IgD-negative memory B cell (primary cell): ENCODE data around the gene PROSER3. TPM values are rescaled to one million over a fixed set of nuclear protein-coding genes. Genes with fewer than 3 reads are reported as not detected.

Experiments used
- H3K27ac Mint-ChIP-seq, 3 donors: one replicate each; pipeline ENCODE4 v1.8.0; 2020 to 2022; ENCODE audit warnings: mild to moderate bottlenecking in 3 of 3, mixed read lengths in 3 of 3, moderate library complexity in 1 of 3
- H3K27me3 Mint-ChIP-seq: one replicate; pipeline ENCODE4 v1.8.0; 2021; ENCODE audit warnings: mixed read lengths
- H3K36me3 Mint-ChIP-seq: one replicate; pipeline ENCODE4 v1.8.0; 2020; ENCODE audit warnings: mild to moderate bottlenecking, mixed read lengths
- H3K4me1 Mint-ChIP-seq, 3 donors: one replicate each; pipeline ENCODE4 v1.8.0; 2020 to 2022; ENCODE audit warnings: mixed read lengths in 3 of 3, mild to moderate bottlenecking in 1 of 3
- H3K4me3 Mint-ChIP-seq, 4 donors: one replicate each; pipeline ENCODE4 v1.8.0; 2020 to 2022; ENCODE audit warnings: mild to moderate bottlenecking in 4 of 4, mixed read lengths in 4 of 4, moderate library complexity in 3 of 4
- H3K9me3 Mint-ChIP-seq, 3 donors: one replicate each; pipeline ENCODE4 v1.8.0; 2020 to 2021; ENCODE audit warnings: mixed read lengths in 3 of 3, mild to moderate bottlenecking in 1 of 3
- polyA plus RNA-seq: library from polyadenylated mRNA; unstranded; fragments of 300-500 nt; fragmentation: Illumina TruSeq; gene quantifications from one replicate; pipeline ENCODE4 v1.2.3, GENCODE V29; 2021

PROSER3 gene
- polyA plus RNA-seq, 1 donor from 2014 or later = 7.3 TPM

DNA sequence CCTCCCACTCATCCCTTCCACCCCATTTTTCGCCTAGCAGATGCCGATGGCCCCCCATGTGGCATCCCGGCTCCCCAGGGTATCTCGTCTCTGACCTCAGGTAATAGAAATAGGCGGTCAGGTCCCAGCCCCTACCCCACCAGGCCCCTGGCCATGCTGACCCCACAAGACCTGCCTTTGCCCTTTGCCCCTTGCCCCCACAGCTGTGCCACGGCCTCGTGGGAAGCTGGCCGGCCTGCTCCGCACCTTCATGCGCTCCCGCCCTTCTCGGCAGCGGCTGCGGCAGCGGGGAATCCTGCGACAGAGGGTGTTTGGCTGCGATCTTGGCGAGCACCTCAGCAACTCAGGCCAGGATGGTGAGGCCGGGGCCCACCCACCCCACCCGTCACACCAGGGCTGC, 22.7 kb downstream of the PROSER3 start:
- H3K9me3 Mint-ChIP-seq = no peaks in the 10 kb centered on the region
- no peak overlapping the region for H3K27ac Mint-ChIP-seq
- H3K4me1 Mint-ChIP-seq = peaks cover 4 to 7% (median 6%) of the 10 kb centered on the region in 3 donors
- H3K27me3 Mint-ChIP-seq = no peaks in the 10 kb centered on the region
- H3K36me3 Mint-ChIP-seq = peaks cover 6% of the 10 kb centered on the region
- no peak overlapping the region for H3K4me3 Mint-ChIP-seq

DNA sequence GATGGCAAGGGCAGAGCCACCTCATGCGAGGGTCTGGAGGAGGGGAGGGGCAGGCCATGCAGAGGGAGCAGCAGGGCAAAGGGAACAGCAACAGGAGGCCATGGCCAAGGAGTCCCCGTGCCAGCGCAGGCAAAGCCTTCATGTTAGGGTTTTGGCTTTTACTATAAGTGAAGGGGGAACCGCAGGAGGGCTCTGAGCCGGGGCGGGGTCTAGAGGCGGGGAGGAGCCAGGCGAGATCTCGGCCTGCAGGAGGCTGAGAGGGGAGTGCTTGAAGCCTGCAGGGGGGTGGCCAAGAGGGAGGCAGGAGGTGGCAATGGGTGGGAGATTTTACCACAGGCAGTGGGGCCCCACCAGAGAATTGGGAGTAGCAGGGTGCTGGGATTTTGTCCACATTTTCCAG, 23.7 kb downstream of the PROSER3 start:
- peak overlapping the region in 1 of 3 donors; percentile 74 for H3K27ac Mint-ChIP-seq
- H3K27me3 Mint-ChIP-seq = no peaks in the 10 kb centered on the region
- peaks cover 6% of the 10 kb centered on the region for H3K36me3 Mint-ChIP-seq
- no peaks in the 10 kb centered on the region for H3K9me3 Mint-ChIP-seq
- H3K4me1 Mint-ChIP-seq = peaks cover 4 to 6% (median 5%) of the 10 kb centered on the region in 3 donors
- H3K4me3 Mint-ChIP-seq = no peak overlapping the region

DNA sequence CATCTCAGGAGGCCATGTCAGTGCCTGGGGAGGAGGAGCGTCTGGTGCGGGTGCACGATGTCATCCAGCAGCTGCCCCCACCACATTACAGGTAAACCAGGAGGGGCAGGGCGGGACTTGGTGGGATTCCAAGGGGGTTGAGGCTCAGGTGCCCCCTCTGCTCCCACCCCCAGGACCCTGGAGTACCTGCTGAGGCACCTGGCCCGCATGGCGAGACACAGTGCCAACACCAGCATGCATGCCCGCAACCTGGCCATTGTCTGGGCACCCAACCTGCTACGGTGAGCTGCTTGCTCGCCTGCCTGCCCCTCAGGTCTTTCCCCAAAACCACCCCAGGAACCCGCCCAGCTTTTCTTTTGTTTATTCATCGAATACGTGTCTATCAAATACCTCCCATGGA, 24.6 kb downstream of the PROSER3 start:
- peaks cover 6% of the 10 kb centered on the region for H3K36me3 Mint-ChIP-seq
- no peaks in the 10 kb centered on the region for H3K9me3 Mint-ChIP-seq
- peaks cover 0 to 6% (median 0%) of the 10 kb centered on the region in 3 donors for H3K4me1 Mint-ChIP-seq
- no peaks in the 10 kb centered on the region for H3K27me3 Mint-ChIP-seq
- peak overlapping the region in 1 of 4 donors; percentile 68 for H3K4me3 Mint-ChIP-seq
- H3K27ac Mint-ChIP-seq = no peak overlapping the region

DNA sequence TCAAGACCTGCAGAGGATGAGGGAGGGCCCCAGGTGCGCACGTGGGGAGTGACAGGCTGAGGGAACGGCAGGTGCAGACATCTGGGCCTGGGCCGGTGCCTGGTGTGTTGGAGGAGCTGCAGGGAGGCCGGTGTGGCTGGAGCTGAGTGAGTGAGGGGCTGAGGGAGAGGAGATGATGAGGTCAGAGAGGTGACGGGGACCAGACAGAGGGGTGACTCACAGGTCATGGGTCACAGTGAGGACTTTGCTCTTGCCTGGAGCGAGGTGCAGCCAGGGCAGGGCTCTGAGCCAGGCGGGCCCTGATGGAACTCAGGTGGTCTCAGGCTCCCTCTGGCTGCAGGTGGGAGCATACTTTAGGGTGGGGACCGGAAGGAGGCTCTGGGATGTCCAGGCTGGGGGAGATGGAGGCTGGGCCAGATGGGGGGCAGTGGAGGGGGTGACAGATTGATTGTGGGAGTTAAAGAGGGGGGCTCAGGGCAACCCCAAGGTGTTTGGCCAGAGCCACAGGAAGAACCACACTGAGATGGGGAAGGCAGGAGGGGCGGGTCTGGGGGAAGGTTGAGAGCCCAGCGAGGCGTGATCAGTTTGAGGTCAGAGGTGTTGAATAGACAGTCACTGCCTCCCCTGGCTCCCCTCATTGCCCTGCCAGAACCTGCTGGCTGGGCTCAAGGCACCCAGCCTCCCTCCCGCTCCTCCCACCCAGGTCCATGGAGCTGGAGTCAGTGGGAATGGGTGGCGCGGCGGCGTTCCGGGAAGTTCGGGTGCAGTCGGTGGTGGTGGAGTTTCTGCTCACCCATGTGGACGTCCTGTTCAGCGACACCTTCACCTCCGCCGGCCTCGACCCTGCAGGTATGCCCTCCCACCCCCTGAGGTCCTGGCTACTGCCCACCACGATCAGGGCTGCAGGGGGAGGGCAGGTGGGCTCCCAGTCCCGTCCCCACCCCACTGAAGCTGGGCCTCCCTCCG, 25.8 kb downstream of the PROSER3 start:
- Mint-ChIP-seq H3K4me3 (peak overlapping the region in 1 of 4 donors; percentile 9), H3K4me1 (peaks cover 0 to 6% (median 0%) of the 10 kb centered on the region in 3 donors), H3K36me3 (peaks cover 6% of the 10 kb centered on the region), H3K27ac (peak overlapping the region in 1 of 3 donors; percentile 8), H3K9me3 (no peaks in the 10 kb centered on the region), H3K27me3 (no peaks in the 10 kb centered on the region)

DNA sequence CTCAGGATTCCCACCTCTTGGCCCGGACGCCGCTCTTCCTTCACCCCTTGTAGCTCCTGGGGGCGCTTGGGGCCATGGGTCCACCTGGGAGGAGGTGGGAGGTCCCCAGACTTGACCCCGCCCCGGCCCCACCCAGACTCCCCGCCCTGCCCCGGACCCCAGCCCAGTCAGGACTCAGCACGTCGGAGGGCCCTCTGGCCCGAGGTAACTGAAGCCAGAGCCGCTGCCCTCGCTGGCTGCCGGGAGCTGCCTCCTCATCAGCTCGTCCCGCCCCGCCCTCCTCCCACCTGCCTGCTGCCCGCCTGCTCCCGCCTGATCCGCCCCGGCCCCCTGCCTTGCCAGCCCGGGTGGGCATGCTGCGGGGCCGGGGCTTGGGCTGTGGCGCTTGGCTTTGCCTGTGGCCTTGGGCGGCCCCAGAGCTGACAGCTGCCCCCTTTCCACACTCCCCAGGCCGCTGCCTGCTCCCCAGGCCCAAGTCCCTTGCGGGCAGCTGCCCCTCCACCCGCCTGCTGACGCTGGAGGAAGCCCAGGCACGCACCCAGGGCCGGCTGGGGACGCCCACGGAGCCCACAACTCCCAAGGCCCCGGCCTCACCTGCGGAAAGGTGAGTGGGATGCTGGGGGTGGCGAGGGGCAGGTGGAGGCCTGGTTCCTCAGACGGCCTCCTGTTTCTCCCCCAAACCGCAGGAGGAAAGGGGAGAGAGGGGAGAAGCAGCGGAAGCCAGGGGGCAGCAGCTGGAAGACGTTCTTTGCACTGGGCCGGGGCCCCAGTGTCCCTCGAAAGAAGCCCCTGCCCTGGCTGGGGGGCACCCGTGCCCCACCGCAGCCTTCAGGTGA, 26.7 kb downstream of the PROSER3 start:
- H3K4me3 Mint-ChIP-seq = no peak overlapping the region
- peaks cover 0 to 6% (median 0%) of the 10 kb centered on the region in 3 donors for H3K4me1 Mint-ChIP-seq
- no peak overlapping the region for H3K27ac Mint-ChIP-seq
- H3K36me3 Mint-ChIP-seq = peaks cover 3% of the 10 kb centered on the region
- H3K27me3 Mint-ChIP-seq = no peaks in the 10 kb centered on the region
- H3K9me3 Mint-ChIP-seq = no peaks in the 10 kb centered on the region

DNA sequence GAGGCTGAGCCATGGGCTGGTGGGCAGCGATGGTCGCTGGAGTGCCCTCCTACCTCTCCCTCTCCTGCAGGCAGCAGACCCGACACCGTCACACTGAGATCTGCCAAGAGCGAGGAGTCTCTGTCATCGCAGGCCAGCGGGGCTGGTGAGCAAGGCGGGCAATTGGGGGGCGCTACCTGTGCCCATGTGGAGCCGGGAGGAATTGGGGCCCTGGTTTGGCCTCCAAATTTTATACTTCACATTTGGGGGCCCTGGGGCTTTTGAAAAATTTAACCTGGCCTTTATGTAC, 27.3 kb downstream of the PROSER3 start:
- Mint-ChIP-seq H3K27me3 (no peaks in the 10 kb centered on the region), H3K4me3 (no peak overlapping the region), H3K4me1 (peaks cover 0 to 6% (median 0%) of the 10 kb centered on the region in 3 donors), H3K9me3 (no peaks in the 10 kb centered on the region), H3K36me3 (peaks cover 2% of the 10 kb centered on the region), H3K27ac (no peak overlapping the region)

DNA sequence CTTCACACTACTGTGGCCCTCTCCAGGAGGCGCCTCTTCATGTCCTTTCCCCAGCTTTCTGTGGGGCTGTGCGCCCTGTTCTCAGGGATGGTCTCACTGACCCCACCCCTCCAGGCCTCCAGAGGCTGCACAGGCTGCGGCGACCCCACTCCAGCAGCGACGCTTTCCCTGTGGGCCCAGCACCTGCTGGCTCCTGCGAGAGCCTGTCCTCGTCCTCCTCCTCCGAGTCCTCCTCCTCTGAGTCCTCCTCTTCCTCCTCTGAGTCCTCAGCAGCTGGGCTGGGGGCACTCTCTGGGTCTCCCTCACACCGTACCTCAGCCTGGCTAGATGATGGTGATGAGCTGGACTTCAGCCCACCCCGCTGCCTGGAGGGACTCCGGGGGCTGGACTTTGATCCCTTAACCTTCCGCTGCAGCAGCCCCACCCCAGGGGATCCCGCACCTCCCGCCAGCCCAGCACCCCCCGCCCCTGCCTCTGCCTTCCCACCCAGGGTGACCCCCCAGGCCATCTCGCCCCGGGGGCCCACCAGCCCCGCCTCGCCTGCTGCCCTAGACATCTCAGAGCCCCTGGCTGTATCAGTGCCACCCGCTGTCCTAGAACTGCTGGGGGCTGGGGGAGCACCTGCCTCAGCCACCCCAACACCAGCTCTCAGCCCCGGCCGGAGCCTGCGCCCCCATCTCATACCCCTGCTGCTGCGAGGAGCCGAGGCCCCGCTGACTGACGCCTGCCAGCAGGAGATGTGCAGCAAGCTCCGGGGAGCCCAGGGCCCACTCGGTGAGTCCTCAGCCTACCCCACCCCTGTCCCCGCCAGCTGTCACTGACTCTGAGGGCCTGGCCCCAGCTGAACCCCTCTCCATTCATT, 28.6 kb downstream of the PROSER3 start:
- Mint-ChIP-seq H3K36me3 (no peaks in the 10 kb centered on the region), H3K27me3 (peaks cover 5% of the 10 kb centered on the region), H3K27ac (peak overlapping the region in 1 of 3 donors; percentile 4), H3K9me3 (no peaks in the 10 kb centered on the region), H3K4me3 (no peak overlapping the region), H3K4me1 (peaks cover 0 to 6% (median 0%) of the 10 kb centered on the region in 3 donors)

DNA sequence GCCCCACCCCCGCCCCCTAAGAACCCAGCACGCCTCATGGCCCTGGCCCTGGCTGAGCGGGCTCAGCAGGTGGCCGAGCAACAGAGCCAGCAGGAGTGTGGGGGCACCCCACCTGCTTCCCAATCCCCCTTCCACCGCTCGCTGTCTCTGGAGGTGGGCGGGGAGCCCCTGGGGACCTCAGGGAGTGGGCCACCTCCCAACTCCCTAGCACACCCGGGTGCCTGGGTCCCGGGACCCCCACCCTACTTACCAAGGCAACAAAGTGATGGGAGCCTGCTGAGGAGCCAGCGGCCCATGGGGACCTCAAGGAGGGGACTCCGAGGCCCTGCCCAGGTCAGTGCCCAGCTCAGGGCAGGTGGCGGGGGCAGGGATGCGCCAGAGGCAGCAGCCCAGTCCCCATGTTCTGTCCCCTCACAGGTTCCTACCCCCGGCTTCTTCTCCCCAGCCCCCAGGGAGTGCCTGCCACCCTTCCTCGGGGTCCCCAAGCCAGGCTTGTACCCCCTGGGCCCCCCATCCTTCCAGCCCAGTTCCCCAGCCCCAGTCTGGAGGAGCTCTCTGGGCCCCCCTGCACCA, 29.3 kb downstream of the PROSER3 start:
- Mint-ChIP-seq H3K4me3 (no peak overlapping the region), H3K27me3 (peaks cover 7% of the 10 kb centered on the region), H3K4me1 (peaks cover 0 to 6% (median 0%) of the 10 kb centered on the region in 3 donors), H3K9me3 (no peaks in the 10 kb centered on the region), H3K27ac (no peak overlapping the region), H3K36me3 (no peaks in the 10 kb centered on the region)

DNA sequence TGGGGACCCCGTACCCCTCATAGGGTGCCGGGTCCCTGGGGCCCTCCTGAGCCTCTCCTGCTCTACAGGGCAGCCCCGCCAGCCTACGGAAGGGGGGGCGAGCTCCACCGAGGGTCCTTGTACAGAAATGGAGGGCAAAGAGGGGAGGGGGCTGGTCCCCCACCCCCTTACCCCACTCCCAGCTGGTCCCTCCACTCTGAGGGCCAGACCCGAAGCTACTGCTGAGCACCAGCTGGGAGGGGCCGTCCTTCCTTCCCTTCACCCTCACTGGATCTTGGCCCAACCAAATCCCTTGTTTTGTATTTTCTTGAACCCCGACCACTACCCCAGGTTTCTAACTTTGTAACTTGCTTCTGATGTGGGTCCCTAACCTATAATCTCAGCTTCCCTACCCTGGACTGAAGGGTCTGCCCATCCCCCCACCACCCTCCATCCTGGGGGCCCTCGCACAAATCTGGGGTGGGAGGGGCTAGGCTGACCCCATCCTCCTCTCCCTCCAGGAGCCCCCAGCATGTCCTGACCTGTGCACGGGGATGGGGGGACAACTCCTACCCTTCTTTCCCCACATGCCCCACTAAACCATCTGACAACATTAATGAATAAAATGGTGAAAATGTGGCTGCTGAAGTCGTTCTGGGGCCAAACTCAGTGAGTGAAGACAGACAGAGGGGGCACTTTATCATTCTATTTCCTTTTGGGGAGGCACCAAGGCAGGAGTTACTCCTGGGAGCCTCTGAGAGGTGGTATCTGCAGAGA, 30.4 kb downstream of the PROSER3 start:
- Mint-ChIP-seq H3K4me1 (peaks cover 0 to under 1% (median 0%) of the 10 kb centered on the region in 3 donors), H3K36me3 (no peaks in the 10 kb centered on the region), H3K27ac (no peak overlapping the region), H3K9me3 (no peaks in the 10 kb centered on the region), H3K27me3 (peaks cover 7% of the 10 kb centered on the region), H3K4me3 (peak overlapping the region in 1 of 4 donors; percentile 47)

DNA sequence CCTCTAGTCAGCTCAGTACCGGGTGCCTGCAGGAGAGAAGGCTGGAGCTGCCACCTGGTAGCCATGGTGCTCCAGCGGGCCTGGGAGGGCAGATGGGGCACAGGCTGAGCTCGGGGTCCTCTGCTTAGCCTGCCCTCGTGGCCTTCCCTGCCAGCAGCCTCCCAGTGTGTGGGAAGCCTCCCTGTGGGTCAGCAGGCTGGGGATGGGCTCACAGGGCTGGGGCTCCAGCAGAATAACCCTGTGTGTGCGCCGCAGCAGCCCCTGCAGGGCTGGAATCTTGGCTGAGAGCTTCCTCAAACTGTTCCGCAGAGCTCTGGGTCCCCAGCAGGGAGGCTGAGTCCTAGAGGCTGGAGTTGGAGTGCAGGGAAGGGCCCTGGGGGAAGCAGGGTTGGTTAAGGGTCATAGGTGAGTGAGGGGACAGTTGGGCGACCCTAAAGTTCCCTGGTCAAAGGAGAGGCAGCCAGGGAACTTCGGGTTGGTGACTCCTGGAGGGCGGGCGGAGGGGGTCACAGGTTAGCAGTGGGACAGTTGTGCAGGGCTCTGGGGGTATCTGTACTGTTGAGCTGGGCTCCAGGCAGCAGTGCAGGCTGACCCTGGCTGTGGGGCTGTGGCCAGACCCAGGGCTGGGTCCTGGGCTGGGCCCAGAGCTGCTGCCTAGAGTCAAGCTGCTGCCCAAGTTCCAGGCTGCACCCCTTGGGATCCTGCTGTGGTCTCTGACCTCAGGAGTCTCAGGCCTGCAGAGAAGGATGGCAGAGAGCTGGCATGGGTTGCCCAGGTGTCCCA, 31.4 kb downstream of the PROSER3 start:
- H3K27me3 Mint-ChIP-seq = peaks cover 7% of the 10 kb centered on the region
- no peak overlapping the region for H3K27ac Mint-ChIP-seq
- no peaks in the 10 kb centered on the region for H3K9me3 Mint-ChIP-seq
- H3K4me1 Mint-ChIP-seq = no peaks in the 10 kb centered on the region
- no peaks in the 10 kb centered on the region for H3K36me3 Mint-ChIP-seq
- H3K4me3 Mint-ChIP-seq = no peak overlapping the region

DNA sequence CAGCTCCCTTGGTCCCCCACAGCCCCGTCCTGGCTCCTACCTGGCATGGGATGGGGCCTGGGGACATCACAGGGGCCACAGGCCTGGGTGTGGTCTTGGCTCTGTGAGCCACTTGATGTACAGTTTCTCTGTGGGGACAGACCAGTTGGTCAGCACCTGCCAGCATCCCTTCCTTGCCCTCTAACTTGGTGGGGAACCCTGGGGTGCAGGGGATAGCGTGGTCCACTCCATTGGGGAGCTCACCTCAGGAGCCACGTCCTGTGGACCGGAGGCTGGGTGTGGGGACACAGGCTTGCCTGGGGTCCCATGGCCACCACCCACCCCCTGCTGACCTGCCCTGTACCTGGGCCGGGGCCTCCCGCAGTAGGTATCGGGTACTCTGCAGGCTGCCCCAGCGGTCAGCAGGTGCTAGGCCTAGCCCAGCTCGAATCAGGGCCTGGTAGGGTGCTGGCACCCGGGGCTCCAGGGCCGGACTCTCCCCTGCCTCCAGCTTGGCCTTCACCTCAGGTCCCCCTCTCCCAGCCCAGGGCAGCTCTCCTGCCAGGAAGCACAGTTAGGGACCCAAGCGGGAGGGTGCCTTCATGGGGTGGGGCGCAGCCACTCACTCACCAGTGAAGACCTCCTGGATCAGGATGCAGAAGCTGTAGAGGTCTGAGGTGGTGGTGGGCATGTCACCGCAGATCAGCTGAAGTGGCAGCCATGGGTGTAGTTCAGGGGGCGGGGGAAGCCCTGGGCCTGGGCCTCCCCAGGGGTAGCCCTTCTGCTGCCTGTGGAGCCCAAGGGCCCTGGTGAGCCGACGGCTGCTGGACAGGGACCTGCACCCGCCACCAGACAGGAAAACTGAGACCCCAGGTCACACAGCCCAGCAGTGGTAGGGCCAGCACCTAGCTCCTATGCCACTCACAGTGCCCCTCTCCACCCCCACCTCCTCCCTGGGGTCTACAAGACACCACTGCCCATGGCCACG, 32.3 kb downstream of the PROSER3 start:
- Mint-ChIP-seq H3K9me3 (no peaks in the 10 kb centered on the region), H3K27me3 (peaks cover 7% of the 10 kb centered on the region), H3K27ac (no peak overlapping the region), H3K36me3 (no peaks in the 10 kb centered on the region), H3K4me3 (no peak overlapping the region), H3K4me1 (no peaks in the 10 kb centered on the region)

DNA sequence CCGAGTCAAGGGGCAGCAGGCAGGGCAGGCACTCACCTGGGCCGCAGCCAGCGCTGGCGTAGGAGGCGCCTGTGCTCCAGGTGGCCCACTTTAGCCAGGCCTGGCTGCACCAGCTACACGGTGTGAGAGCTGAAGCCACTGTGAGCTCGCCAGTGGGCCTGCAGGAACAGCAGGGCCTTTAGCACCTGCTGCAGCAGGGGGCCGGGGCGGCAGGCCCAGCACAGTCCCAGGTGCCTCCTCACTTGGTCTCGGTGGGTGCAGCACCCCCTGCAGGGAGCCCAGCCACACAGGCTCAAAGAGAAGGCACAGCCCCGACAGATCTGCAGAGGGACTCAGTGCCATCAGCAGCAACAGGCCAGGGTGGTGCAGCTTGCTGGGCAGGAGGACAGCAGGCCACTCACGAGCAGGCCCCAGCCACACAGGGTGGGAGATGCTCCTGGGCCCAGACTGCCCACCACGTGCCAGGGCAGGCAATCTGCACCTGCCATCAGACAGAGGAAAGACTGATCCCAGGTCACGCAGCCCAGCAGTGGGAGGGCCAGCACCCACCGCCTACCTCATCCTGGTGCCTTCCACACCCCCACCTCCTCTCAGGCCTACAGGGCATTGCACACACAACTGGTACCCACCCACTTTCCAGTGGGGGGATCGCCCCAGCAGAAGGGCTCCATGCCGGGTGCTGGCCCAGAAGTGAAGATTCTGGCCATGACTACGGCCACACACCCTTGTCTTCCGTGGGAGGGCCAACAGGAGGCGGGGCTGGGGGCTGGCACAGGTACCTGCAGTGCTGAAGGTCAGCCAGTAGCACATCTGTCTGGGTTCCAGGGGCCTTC, 33.2 kb downstream of the PROSER3 start:
- H3K9me3 Mint-ChIP-seq = no peaks in the 10 kb centered on the region
- H3K36me3 Mint-ChIP-seq = no peaks in the 10 kb centered on the region
- peaks cover 9% of the 10 kb centered on the region for H3K27me3 Mint-ChIP-seq
- no peak overlapping the region for H3K27ac Mint-ChIP-seq
- no peak overlapping the region for H3K4me3 Mint-ChIP-seq
- H3K4me1 Mint-ChIP-seq = no peaks in the 10 kb centered on the region
